SK-N-SH treated with all-trans-retinoic acid at 6 μM for 48 hours (cell line): Measurements from ENCODE around the gene FAM118A.

Experiments used
- ATAC-seq: fragments of 200-7000 bp; cut with Tn5 transposase; 3 replicates; pipeline ENCODE4 v1.9.1; 2020; ENCODE audit warnings: mild to moderate bottlenecking, moderate library complexity
- ARNTL ChIP-seq: fragments of 450-650 bp; formaldehyde crosslinking; IDR thresholded peaks from 2 replicates; pipeline ENCODE4 v1.5.0; 2020; ENCODE audit warnings: low read depth, mild to moderate bottlenecking, moderate library complexity, borderline replicate concordance
- BACH2 ChIP-seq: fragments of 250-450 bp; sonication (Bioruptor Pico); IDR thresholded peaks from 2 replicates; pipeline ENCODE4 v1.9.0; 2021; ENCODE audit warnings: mild to moderate bottlenecking, borderline replicate concordance
- CREB5 ChIP-seq: fragments of 250-450 bp; sonication (Bioruptor Pico); IDR thresholded peaks from 2 replicates; pipeline ENCODE4 v1.5.1; 2020; ENCODE audit warnings: low read depth, mild to moderate bottlenecking, moderate library complexity
- CSDC2 ChIP-seq: fragments of 250-450 bp; sonication (Bioruptor Pico); IDR thresholded peaks from 2 replicates; pipeline ENCODE4 v1.5.0; 2020; ENCODE audit warnings: mild to moderate bottlenecking, moderate library complexity
- CSRNP3 ChIP-seq: fragments of 250-450 bp; sonication (Bioruptor Pico); IDR thresholded peaks from 2 replicates; pipeline ENCODE4 v1.5.1; 2021; ENCODE audit warnings: mild to moderate bottlenecking, moderate library complexity
- ESRRG ChIP-seq: fragments of 250-450 bp; sonication (Bioruptor Pico); IDR thresholded peaks from 2 replicates; pipeline ENCODE4 v1.6.1; 2021; ENCODE audit warnings: mild to moderate bottlenecking
- GLIS3 ChIP-seq: fragments of 250-450 bp; sonication (Bioruptor Pico); IDR thresholded peaks from 2 replicates; pipeline ENCODE4 v1.5.0; 2020; ENCODE audit warnings: mild to moderate bottlenecking, moderate library complexity
- ISL1 ChIP-seq: fragments of 250-450 bp; sonication (Bioruptor Pico); IDR thresholded peaks from 2 replicates; pipeline ENCODE4 v2.1.2; 2022; ENCODE audit warnings: mild to moderate bottlenecking, moderate library complexity
- OSR1 ChIP-seq: fragments of 250-450 bp; sonication (Bioruptor Pico); IDR thresholded peaks from 2 replicates; pipeline ENCODE4 v1.8.0; 2022; ENCODE audit warnings: moderate library complexity, mild to moderate bottlenecking, inconsistent platforms
- PATZ1 ChIP-seq: fragments of 250-450 bp; sonication (Bioruptor Pico); IDR thresholded peaks from 2 replicates; pipeline ENCODE4 v1.8.0; 2020; ENCODE audit warnings: mild to moderate bottlenecking, moderate library complexity, borderline replicate concordance
- POU6F1 ChIP-seq: fragments of 250-450 bp; sonication (Bioruptor Pico); IDR thresholded peaks from 2 replicates; pipeline ENCODE4 v1.8.0; 2021; ENCODE audit warnings: low read depth, mild to moderate bottlenecking, moderate library complexity, borderline replicate concordance
- PPARA ChIP-seq: fragments of 250-450 bp; sonication (Bioruptor Pico); IDR thresholded peaks from 2 replicates; pipeline ENCODE4 v1.5.0; 2020; ENCODE audit warnings: mild to moderate bottlenecking, borderline replicate concordance
- RARB ChIP-seq: fragments of 250-450 bp; sonication (Bioruptor Pico); IDR thresholded peaks from 2 replicates; pipeline ENCODE4 v1.8.0; 2021; ENCODE audit warnings: mild to moderate bottlenecking, moderate library complexity
- SNAI2 ChIP-seq: fragments of 250-450 bp; sonication (Bioruptor Pico); IDR thresholded peaks from 2 replicates; pipeline ENCODE4 v1.5.0; 2020; ENCODE audit warnings: mild to moderate bottlenecking, moderate library complexity
- TCF4 ChIP-seq: fragments of 250-450 bp; sonication (Bioruptor Pico); IDR thresholded peaks from 2 replicates; pipeline ENCODE4 v1.8.0; 2021; ENCODE audit warnings: mild to moderate bottlenecking, moderate library complexity, borderline replicate concordance
- TOX ChIP-seq: fragments of 250-450 bp; sonication (Bioruptor Pico); IDR thresholded peaks from 2 replicates; pipeline ENCODE4 v1.8.0; 2021; ENCODE audit warnings: mild to moderate bottlenecking, moderate library complexity, borderline replicate concordance
- TSHZ2 ChIP-seq: fragments of 250-450 bp; sonication (Bioruptor Pico); IDR thresholded peaks from 2 replicates; pipeline ENCODE4 v1.5.0; 2020; ENCODE audit warnings: mild to moderate bottlenecking, moderate library complexity
- ZC3H10 ChIP-seq: fragments of 250-450 bp; sonication (Bioruptor Pico); IDR thresholded peaks from 2 replicates; pipeline ENCODE4 v1.5.1; 2021; ENCODE audit warnings: mild to moderate bottlenecking, moderate library complexity
- ZFP30 ChIP-seq: fragments of 450-650 bp; formaldehyde crosslinking; IDR thresholded peaks from 2 replicates; pipeline ENCODE4 v1.5.0; 2022; ENCODE audit warnings: mild to moderate bottlenecking, moderate library complexity
- ZNF565 ChIP-seq: fragments of 450-650 bp; formaldehyde crosslinking; conservative IDR thresholded peaks from 2 replicates; pipeline ENCODE4 v1.5.0; 2020; ENCODE audit warnings: low read depth, mild to moderate bottlenecking, moderate library complexity
- ZNF70 ChIP-seq: fragments of 450-650 bp; formaldehyde crosslinking; IDR thresholded peaks from 2 replicates; pipeline ENCODE4 v1.5.0; 2020; ENCODE audit warnings: mild to moderate bottlenecking, moderate library complexity
- ZNF8 ChIP-seq: fragments of 450-650 bp; formaldehyde crosslinking; IDR thresholded peaks from 2 replicates; pipeline ENCODE4 v1.5.0; 2020; ENCODE audit warnings: mild to moderate bottlenecking, moderate library complexity

Gene FAM118A

GRCh38 chr22:45353786-45354185 is 44.1 kb downstream of the FAM118A start:
- no peak for ATAC-seq
- TF ChIP-seq ZFP30 (CRISPR knock-in tag) (no peak), CREB5 (CRISPR knock-in tag) (no peak), ARNTL (CRISPR knock-in tag) (no peak), ZNF565 (no peak), TOX (CRISPR knock-in tag) (no peak)

- ATAC-seq = no peak
- TF ChIP-seq ISL1 (no peak), CREB5 (CRISPR knock-in tag) (no peak), POU6F1 (CRISPR knock-in tag) (no peak), GLIS3 (CRISPR knock-in tag) (no peak), CSRNP3 (CRISPR knock-in tag) (no peak), ZNF8 (CRISPR knock-in tag) (no peak), RARB (no peak), ZNF70 (CRISPR knock-in tag) (no peak), ESRRG (CRISPR knock-in tag) (no peak), PATZ1 (CRISPR knock-in tag) (no peak), TCF4 (CRISPR knock-in tag) (no peak), SNAI2 (CRISPR knock-in tag) (no peak), OSR1 (CRISPR knock-in tag) (no peak), ZC3H10 (no peak), TSHZ2 (CRISPR knock-in tag) (no peak), BACH2 (no peak)
These were observed 47.8 kb downstream of the FAM118A start for GRCh38 chr22:45357490-45357889.

- no peak for ATAC-seq
- no peak for TF ChIP-seq ZC3H10
- TF ChIP-seq CSDC2 = no peak
- TF ChIP-seq PPARA (CRISPR knock-in tag) = no peak
- TF ChIP-seq ZFP30 (CRISPR knock-in tag) = no peak
- TF ChIP-seq PATZ1 (CRISPR knock-in tag) = no peak
- no peak for TF ChIP-seq ISL1
These were observed 48.4 kb downstream of the FAM118A start for GRCh38 chr22:45358127-45358526.
